Spinal cord (tissue), 10 donors: ENCODE results near the gene MPG. TPM values are rescaled to one million over a fixed set of nuclear protein-coding genes. Genes with fewer than 3 reads are reported as not detected.

Experiments
- DNase-seq, 6 donors: peaks; one replicate each; pipeline versions ENCODE4 v3.0.0 to v3.0.0-alpha.2; 2013 to 2015; ENCODE audit warnings: low spot score in 6 of 6, low read depth in 4 of 6
- H3K27ac ChIP-seq: one replicate; pipeline ENCODE4 v1.5.1; 2013; ENCODE audit warnings: low read depth, low read length, control low read depth
- H3K27me3 ChIP-seq: one replicate; pipeline ENCODE4 v1.6.1; 2013; ENCODE audit warnings: low read length; ENCODE audit not compliant: control insufficient read depth, insufficient read depth
- H3K36me3 ChIP-seq: one replicate; pipeline ENCODE4 v1.6.1; 2013; ENCODE audit warnings: low read length; ENCODE audit not compliant: control insufficient read depth, insufficient read depth
- H3K4me1 ChIP-seq: one replicate; pipeline ENCODE4 v1.6.1; 2013; ENCODE audit warnings: low read length; ENCODE audit not compliant: control insufficient read depth, insufficient read depth
- H3K4me3 ChIP-seq: one replicate; pipeline ENCODE4 v1.5.1; 2013; ENCODE audit warnings: low read depth, low read length, control low read depth
- H3K9me3 ChIP-seq: one replicate; pipeline ENCODE4 v1.6.1; 2013; ENCODE audit warnings: low read length; ENCODE audit not compliant: control insufficient read depth, insufficient read depth
- WGBS: methylation state at CpG from one replicate; pipeline ENCODE4 v1.1.5; 2013; ENCODE audit warnings: missing lambda C conversion rate; ENCODE audit not compliant: insufficient coverage; 5-methylcytosine and 5-hydroxymethylcytosine counted together
- polyA plus RNA-seq, 2 donors: library from polyadenylated mRNA; unstranded; fragments of 120-200 nt; gene quantifications; one replicate each; pipeline ENCODE4 v1.2.1, GENCODE V29; 2013; ENCODE audit not compliant: insufficient read length in 2 of 2
- total RNA-seq, 2 donors: library from RNA; depleted of rRNA in 1 of 2; stranded (reverse); fragments of 120-200 nt in 1 of 2; fragments of >200 nt in 1 of 2; gene quantifications; one replicate each; pipeline versions ENCODE4 v1.2.3 to v1.2.4, GENCODE V29; 2013 to 2014
- donor health status: healthy.

Gene MPG
- total and polyA plus RNA-seq, 4 donors, result 43.8 to 54.2 (median 46.4) TPM

DNA sequence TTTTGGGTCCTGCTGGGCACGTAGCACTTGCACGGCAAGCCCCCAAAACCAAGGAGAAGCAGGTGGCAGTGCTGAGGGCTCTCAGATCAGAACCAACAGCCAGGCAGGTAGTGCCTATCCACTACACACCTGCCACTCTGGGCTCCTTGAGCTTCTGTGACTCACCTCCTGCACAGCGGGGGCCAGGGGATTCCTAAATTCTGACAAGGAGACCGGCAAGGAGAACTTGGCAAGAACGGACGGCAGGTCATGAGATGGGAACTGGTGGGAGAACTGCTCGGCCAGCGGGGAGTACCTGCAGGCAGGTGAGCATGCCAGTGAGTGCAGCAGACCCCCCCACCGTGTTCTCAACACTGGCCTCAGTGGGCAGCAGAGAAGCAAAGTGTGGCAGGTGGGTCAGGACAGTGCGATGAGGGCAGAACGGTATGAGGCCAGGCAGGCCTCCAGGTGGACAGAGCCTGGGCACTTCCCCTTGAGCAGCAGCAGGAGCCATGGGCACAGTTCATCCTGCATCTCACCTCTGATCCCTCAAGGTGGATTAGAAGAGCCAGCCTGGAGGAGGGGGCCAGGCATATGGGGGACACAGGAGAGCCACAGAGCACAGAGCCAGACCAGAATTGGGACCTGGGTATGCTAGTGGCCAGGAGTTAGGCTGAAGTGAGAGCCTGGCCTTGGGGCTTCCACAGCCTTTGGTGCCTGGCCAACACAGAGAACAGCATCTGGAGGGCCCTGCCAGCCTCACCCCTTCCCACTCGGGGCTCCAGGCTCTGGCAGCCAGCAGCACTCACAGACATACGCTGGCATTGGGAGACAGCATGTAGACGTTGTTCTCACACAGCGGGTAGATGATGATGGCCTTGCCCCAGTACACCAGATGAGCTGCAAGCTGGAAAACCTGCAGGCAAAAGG is 14.7 kb downstream of the MPG start:
- H3K9me3 ChIP-seq, result no peaks in the 10 kb centered on the region
- H3K27me3 ChIP-seq, result no peaks in the 10 kb centered on the region
- WGBS, result 76% methylated on average over 14 of the region's 15 CpGs
- peaks cover 75% of the 10 kb centered on the region for H3K36me3 ChIP-seq
- DNase-seq, result peak in 1 of 6 donors; percentile 29
- no peak overlapping the region for H3K4me3 ChIP-seq
- H3K27ac ChIP-seq, result no peak overlapping the region
- peaks cover 53% of the 10 kb centered on the region for H3K4me1 ChIP-seq

DNA sequence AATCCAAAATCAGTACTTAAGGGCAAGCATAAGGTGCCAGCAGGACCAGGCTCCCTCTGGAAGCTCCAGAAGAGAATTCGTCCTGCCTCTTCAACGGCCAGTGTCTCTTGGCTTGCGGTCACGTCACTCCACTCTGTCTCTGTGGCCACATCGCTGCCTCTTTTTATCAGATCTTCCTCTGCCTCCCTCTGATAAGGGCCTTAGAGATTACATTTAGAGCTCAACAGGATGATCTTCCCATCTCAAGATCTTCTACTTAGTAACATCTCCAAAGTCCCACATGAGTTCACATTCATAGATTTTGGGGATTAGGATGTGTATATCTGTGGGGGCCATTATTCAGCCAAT is 16.9 kb downstream of the MPG start:
- H3K27me3 ChIP-seq, result no peaks in the 10 kb centered on the region
- H3K9me3 ChIP-seq, result no peaks in the 10 kb centered on the region
- H3K36me3 ChIP-seq, result peaks cover 71% of the 10 kb centered on the region
- DNase-seq, result no peak
- H3K27ac ChIP-seq, result no peak overlapping the region
- H3K4me3 ChIP-seq, result no peak overlapping the region
- H3K4me1 ChIP-seq, result peaks cover 53% of the 10 kb centered on the region
- WGBS, result 91% methylated on average over 5 of the region's 5 CpGs

DNA sequence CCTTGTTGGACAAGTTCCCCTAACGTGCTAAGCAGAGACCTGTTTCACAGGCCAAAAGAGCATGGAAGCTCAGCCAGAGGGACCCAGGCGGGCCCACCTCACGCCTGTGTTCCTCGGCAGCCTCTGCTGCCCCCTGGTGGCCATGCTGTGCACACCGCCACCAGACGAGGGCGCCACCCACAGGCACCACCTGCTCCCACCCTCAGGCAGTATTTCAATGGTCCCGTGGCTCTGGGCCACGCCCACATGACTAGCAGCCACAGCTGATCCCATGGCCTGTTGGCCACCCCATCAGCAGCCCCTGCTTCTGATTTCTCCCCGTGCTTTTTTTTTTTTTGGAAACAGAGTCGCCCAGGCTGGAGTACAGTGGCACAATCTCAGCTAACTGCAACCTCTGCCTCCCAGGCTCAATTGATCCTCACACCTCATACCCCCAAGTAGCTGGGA is 18.9 kb downstream of the MPG start:
- Histone ChIP-seq H3K27me3 (no peaks in the 10 kb centered on the region), H3K36me3 (peaks cover 78% of the 10 kb centered on the region), H3K27ac (no peak overlapping the region), H3K9me3 (no peaks in the 10 kb centered on the region), H3K4me3 (no peak overlapping the region), H3K4me1 (peaks cover 44% of the 10 kb centered on the region)
- 7% methylated on average over 10 of the region's 11 CpGs for WGBS
- DNase-seq, result peak in 2 of 6 donors; percentile 73 to 84

DNA sequence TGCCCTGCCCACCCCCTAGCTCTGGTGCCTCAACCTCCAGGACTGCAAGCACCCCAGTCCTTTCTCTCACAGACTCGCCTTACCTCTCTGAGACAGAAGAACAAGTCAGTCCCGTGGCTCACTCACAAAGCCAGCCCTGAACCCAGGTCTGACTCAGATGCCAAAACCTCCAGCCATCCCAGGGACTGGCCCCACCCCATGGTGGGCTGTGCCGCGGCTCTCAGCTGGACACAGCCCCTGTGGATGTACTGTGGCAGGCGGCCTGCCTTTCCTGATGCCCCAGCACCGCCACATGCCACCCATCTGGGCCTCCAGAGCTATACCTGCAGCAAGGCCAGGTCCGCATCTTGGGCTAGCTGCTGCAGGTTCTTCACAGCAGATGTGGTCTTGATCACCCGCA is 19.8 kb downstream of the MPG start:
- peaks cover 44% of the 10 kb centered on the region for H3K4me1 ChIP-seq

DNA sequence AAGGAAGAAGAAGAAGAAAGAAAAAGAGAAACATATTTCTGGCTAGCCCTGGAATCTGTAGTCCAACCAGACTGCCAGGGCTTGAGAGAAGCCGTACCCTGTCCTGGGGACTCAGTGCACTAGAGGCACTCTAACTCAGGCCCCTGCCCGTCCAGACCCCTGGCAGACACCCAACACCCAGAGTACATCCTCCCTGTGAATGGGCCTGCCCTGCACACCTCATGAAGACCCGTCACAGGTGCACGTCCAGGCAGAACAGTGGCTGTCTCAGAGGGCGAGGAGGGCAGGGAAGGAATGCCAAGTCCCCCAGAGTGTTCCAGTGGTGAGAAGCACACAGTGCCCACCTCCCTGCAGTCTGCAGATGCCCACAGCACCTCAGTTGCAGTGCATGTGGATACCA is 23.0 kb downstream of the MPG start:
- peaks cover 74% of the 10 kb centered on the region for H3K36me3 ChIP-seq
- WGBS, result 78% methylated on average over 5 of the region's 5 CpGs
- H3K9me3 ChIP-seq, result no peaks in the 10 kb centered on the region
- DNase-seq, result no peak
- peaks cover 38% of the 10 kb centered on the region for H3K4me1 ChIP-seq
- H3K27ac ChIP-seq, result no peak overlapping the region
- H3K27me3 ChIP-seq, result no peaks in the 10 kb centered on the region
- no peak overlapping the region for H3K4me3 ChIP-seq

More for the DNA sequence above, 19.8 kb downstream of the MPG start:
- no peak for DNase-seq
- WGBS, result 97% methylated on average over 8 of the region's 8 CpGs
- H3K4me3 ChIP-seq, result no peak overlapping the region
- H3K36me3 ChIP-seq, result peaks cover 76% of the 10 kb centered on the region
- no peaks in the 10 kb centered on the region for H3K9me3 ChIP-seq
- H3K27me3 ChIP-seq, result no peaks in the 10 kb centered on the region
- H3K27ac ChIP-seq, result no peak overlapping the region

DNA sequence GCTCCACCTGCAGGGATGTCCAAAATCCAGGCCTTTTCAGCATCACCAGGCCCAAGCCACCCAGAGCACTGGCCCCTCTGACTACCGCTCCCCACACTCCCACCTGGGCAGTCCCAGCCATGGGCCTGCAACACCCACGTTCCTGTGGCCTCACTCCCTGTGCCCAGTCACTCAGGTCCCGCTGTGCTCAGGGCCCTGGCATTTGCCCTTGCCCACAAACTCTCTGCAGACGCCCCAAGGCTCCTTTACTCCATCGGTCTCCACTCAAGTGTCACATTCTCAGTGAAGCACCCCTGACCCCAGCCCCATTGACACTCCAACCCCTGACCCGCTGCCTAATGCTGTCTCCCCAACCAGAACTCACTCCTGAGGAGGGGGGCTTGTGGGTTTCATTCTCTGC is 23.6 kb downstream of the MPG start:
- H3K27ac ChIP-seq, result peak overlapping the region; percentile 82
- peaks cover 74% of the 10 kb centered on the region for H3K36me3 ChIP-seq
- DNase-seq, result no peak
- H3K27me3 ChIP-seq, result no peaks in the 10 kb centered on the region
- H3K4me3 ChIP-seq, result no peak overlapping the region
- peaks cover 36% of the 10 kb centered on the region for H3K4me1 ChIP-seq
- no peaks in the 10 kb centered on the region for H3K9me3 ChIP-seq
- 82% methylated on average over 3 of the region's 6 CpGs for WGBS

DNA sequence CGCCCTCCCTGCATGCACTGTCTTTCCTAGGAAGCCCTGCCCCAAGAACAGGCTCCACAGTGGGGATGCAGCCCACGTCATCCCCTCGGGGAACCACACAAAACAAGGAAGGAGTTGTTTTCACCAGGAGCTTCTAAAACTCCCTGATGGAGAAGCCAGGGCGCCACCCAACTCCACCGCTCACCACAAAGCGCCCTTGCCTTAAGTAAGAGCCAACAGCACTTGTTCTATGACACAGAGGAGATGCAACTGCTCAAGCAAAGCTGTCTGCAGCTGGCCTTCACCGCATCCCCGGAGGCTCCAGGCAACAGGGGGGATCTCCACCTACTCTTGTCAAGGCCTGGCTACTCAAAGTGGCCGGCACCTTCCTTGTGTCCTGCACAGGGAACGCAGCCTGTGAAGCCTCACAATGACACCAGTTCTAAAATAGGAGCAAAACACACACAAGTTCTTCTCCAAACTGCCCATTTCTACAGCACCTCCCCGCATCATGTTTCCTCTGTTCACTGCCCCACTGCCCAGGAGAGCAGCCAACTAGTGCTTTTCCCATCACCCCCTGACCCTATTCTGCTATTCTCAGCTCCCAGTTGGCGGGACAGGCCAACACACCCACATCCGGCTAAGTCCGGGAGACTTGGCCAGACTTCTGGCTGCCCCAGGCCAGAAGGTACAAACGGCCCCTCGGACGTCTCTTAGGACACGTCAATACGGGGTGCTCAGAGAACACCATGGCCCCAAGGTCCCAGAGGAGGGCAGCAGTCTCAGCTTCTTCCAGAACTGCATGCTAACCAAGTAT is 24.2 kb downstream of the MPG start:
- Histone ChIP-seq H3K9me3 (no peaks in the 10 kb centered on the region), H3K27me3 (no peaks in the 10 kb centered on the region), H3K4me1 (peaks cover 36% of the 10 kb centered on the region), H3K36me3 (peaks cover 70% of the 10 kb centered on the region), H3K4me3 (no peak overlapping the region), H3K27ac (peak overlapping the region; percentile 82)
- WGBS, result 61% methylated on average over 19 of the region's 19 CpGs
- peak in 1 of 6 donors; percentile 60 for DNase-seq

DNA sequence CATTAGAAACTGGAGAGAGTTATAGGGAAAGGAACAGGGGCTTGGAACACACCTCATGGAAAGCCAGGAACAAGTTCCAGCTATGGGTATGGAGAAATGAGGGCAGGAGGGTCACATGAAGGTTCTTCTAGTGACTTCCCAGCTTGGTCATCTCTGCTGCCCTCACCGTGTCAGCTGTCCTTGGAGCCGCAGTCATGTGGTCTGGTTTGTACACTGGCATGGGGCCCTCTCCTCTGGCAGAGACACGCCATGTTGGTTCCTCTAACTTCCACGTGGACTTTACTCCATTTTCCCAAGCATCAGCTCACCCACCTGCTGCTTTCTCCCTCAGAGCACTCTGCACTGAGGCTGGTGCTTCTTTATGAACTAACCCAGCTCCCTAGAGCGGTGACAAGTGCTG is 26.3 kb downstream of the MPG start:
- Histone ChIP-seq H3K36me3 (peaks cover 60% of the 10 kb centered on the region), H3K4me3 (no peak overlapping the region), H3K27ac (no peak overlapping the region), H3K4me1 (peaks cover 34% of the 10 kb centered on the region), H3K27me3 (no peaks in the 10 kb centered on the region), H3K9me3 (no peaks in the 10 kb centered on the region)
- DNase-seq, result no peak
- WGBS, result 88% methylated on average over 5 of the region's 5 CpGs

DNA sequence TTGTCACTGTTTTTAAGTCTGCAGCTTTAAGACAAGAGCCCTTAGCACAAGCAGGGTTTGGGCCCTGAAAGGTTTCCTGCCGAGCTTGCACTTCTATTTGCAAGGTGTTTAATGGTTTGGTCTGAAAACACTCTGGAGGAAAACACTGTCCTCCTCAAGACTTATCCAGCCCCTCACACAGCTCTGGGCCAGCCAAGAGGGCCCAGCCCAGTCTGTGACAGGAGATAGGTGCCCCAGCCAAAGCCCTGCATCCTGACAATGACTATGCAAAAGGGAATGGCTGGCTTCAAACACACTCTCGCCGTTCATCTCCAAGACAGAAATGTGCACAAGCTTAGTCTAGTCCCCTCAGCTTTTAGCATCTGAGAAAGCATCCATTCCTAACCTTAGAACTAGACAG is 26.9 kb downstream of the MPG start:
- Histone ChIP-seq H3K27ac (no peak overlapping the region), H3K9me3 (no peaks in the 10 kb centered on the region), H3K36me3 (peaks cover 57% of the 10 kb centered on the region), H3K27me3 (no peaks in the 10 kb centered on the region), H3K4me1 (peaks cover 34% of the 10 kb centered on the region), H3K4me3 (no peak overlapping the region)
- no peak for DNase-seq
- WGBS, result 100% methylated on average over 2 of the region's 3 CpGs
